Skin epidermis (tissue), 12 donors: ENCODE results near the gene NXN.

Experiments
- H3K27ac ChIP-seq, 21 experiments: fragments of 200-600 bp; sonication (generic) in 11 of 21; one replicate each; pipeline ENCODE4 v1.5.0; 2020; ENCODE audit warnings: mild to moderate bottlenecking in 3 of 21, inconsistent platforms in 2 of 21, moderate library complexity in 2 of 21
- H3K4me3 ChIP-seq, 7 experiments: fragments of 200-600 bp; sonication (generic) in 2 of 7; one replicate each; pipeline ENCODE4 v1.5.0; 2020; ENCODE audit warnings: inconsistent platforms in 2 of 7, mild to moderate bottlenecking in 2 of 7, moderate library complexity in 1 of 7

Gene NXN

GRCh38 chr17:902463-902862 lies 77.1 kb downstream of the NXN start:
- H3K4me3 ChIP-seq = no peak overlapping the region
- H3K27ac ChIP-seq = peak overlapping the region in 7 of 21 experiments; percentile 12 to 79 (median 54)

- H3K27ac ChIP-seq = peak overlapping the region in 14 of 21 experiments; percentile 2 to 79 (median 44)
Observed at GRCh38 chr17:901964-902363, 77.6 kb downstream of the NXN start.

GRCh38 chr17:901191-901950 lies 78.2 kb downstream of the NXN start:
- Histone ChIP-seq H3K4me3 (no peak overlapping the region), H3K27ac (peak overlapping the region in 16 of 21 experiments; percentile 2 to 79 (median 44))

More at GRCh38 chr17:901964-902363, 77.6 kb downstream of the NXN start:
- no peak overlapping the region for H3K4me3 ChIP-seq

GRCh38 chr17:900336-900934 lies 79.1 kb downstream of the NXN start:
- Histone ChIP-seq H3K4me3 (no peak overlapping the region), H3K27ac (peak overlapping the region in 8 of 21 experiments; percentile 14 to 79 (median 55))

GRCh38 chr17:897970-898619 lies 81.5 kb downstream of the NXN start:
- no peak overlapping the region for H3K4me3 ChIP-seq
- peak overlapping the region in 3 of 21 experiments; percentile 5 to 64 (median 35) for H3K27ac ChIP-seq

- Histone ChIP-seq H3K4me3 (no peak overlapping the region), H3K27ac (peak overlapping the region in 6 of 21 experiments; percentile 20 to 64 (median 39))
Observed at GRCh38 chr17:896953-897661, 82.5 kb downstream of the NXN start.

- Histone ChIP-seq H3K4me3 (no peak overlapping the region), H3K27ac (peak overlapping the region in 3 of 21 experiments; percentile 37 to 64 (median 42))
Observed at GRCh38 chr17:896454-896853, 83.1 kb downstream of the NXN start.

- Histone ChIP-seq H3K4me3 (no peak overlapping the region), H3K27ac (no peak overlapping the region)
Observed at GRCh38 chr17:892958-893357, 86.6 kb downstream of the NXN start.

- no peak overlapping the region for H3K4me3 ChIP-seq
- no peak overlapping the region for H3K27ac ChIP-seq
Observed at GRCh38 chr17:888998-889441, 90.6 kb downstream of the NXN start.

GRCh38 chr17:887551-888209 lies 91.9 kb downstream of the NXN start:
- no peak overlapping the region for H3K4me3 ChIP-seq
- H3K27ac ChIP-seq = peak overlapping the region in 2 of 21 experiments; percentile 9 to 45

GRCh38 chr17:885971-886571 lies 93.5 kb downstream of the NXN start:
- Histone ChIP-seq H3K4me3 (no peak overlapping the region), H3K27ac (peak overlapping the region in 1 of 21 experiments; percentile 46)

- H3K27ac ChIP-seq = peak overlapping the region in 8 of 21 experiments; percentile 21 to 78 (median 50)
Observed at GRCh38 chr17:883586-883962, 96.0 kb downstream of the NXN start.

GRCh38 chr17:882827-883585 lies 96.6 kb downstream of the NXN start:
- H3K27ac ChIP-seq = peak overlapping the region in 18 of 21 experiments; percentile 22 to 78 (median 56)

More at GRCh38 chr17:883586-883962, 96.0 kb downstream of the NXN start:
- H3K4me3 ChIP-seq = no peak overlapping the region

GRCh38 chr17:881778-882177 lies 97.8 kb downstream of the NXN start:
- Histone ChIP-seq H3K27ac (peak overlapping the region in 3 of 21 experiments; percentile 16 to 73 (median 39)), H3K4me3 (no peak overlapping the region)

More at GRCh38 chr17:882827-883585, 96.6 kb downstream of the NXN start:
- H3K4me3 ChIP-seq = no peak overlapping the region

- Histone ChIP-seq H3K4me3 (no peak overlapping the region), H3K27ac (peak overlapping the region in 17 of 21 experiments; percentile 32 to 76 (median 60))
Observed at GRCh38 chr17:880443-881269, 98.9 kb downstream of the NXN start.

- Histone ChIP-seq H3K4me3 (no peak overlapping the region), H3K27ac (peak overlapping the region in 17 of 21 experiments; percentile 3 to 76 (median 61))
Observed at GRCh38 chr17:879546-880442, 99.8 kb downstream of the NXN start.
